ENCODE measurements around the gene SBK2.
"Not testable (repeated sequence)": the region's sequence is repeated elsewhere in the genome, so short reads cannot be mapped to it uniquely, and the experiment has no call there.

The SBK2 gene

GRCh38 chr19:55535173-55535964 lies 1.6 kb downstream of the SBK2 start:
- 91% methylated on average over 10 of the region's 12 CpGs for WGBS
- H2AK5ac ChIP-seq (ENCODE audit: low read length, severe bottlenecking) = peak overlapping the region; percentile 57
- no peak overlapping the region for H2BK120ac ChIP-seq (ENCODE audit: low read depth, low read length)

GRCh38 chr19:55534280-55534679 lies 2.7 kb downstream of the SBK2 start:
- H3K18ac ChIP-seq (ENCODE audit: low read depth in 1 of 2, low read length in 2 of 2); H3K9me3 ChIP-seq (ENCODE audit: control insufficient read depth, low read length); H4K91ac ChIP-seq (ENCODE audit: low read length); H3K9ac ChIP-seq (ENCODE audit: low read length); H2BK12ac ChIP-seq (ENCODE audit: low read length in 2 of 2); H3K4me3 ChIP-seq (ENCODE audit: insufficient read depth in 1 of 2, low read depth in 1 of 2, low read length in 2 of 2); H2BK120ac ChIP-seq (ENCODE audit: low read depth, low read length); H3K4ac ChIP-seq (ENCODE audit: low read depth in 1 of 2, low read length in 2 of 2); H3K79me1 ChIP-seq (replicated peaks; ENCODE audit: low read length, poor library complexity, severe bottlenecking); H3K27ac ChIP-seq (ENCODE audit: low read length, poor library complexity, severe bottlenecking); H2BK15ac ChIP-seq (ENCODE audit: low read depth, poor library complexity, severe bottlenecking); H3K27me3 ChIP-seq (ENCODE audit: control insufficient read depth in 1 of 2, insufficient read depth in 1 of 2, low read length in 2 of 2); H2BK5ac ChIP-seq (ENCODE audit: low read depth, low read length, poor library complexity, severe bottlenecking); H4K8ac ChIP-seq (ENCODE audit: low read length); H3K36me3 ChIP-seq (ENCODE audit: control insufficient read depth in 1 of 2, insufficient read depth in 2 of 2, low read depth in 1 of 2, low read length in 2 of 2); H3K23ac ChIP-seq (ENCODE audit: low read length in 2 of 2); H2AFZ ChIP-seq (ENCODE audit: low read depth, low read length); DNase-seq; H3K14ac ChIP-seq (ENCODE audit: low read length in 2 of 2); H3K4me2 ChIP-seq (ENCODE audit: low read length, poor library complexity, severe bottlenecking): not testable (repeated sequence)
- 90% methylated on average over 7 of the region's 7 CpGs for WGBS
- peaks cover 29% of the 10 kb centered on the region for H3K4me1 ChIP-seq (ENCODE audit: control insufficient read depth, insufficient read depth, low read depth, low read length)
- H2AK5ac ChIP-seq (ENCODE audit: low read length, severe bottlenecking) = peak overlapping the region; percentile 13

More at GRCh38 chr19:55535173-55535964, 1.6 kb downstream of the SBK2 start:
- Histone ChIP-seq H2BK15ac (ENCODE audit: low read depth, poor library complexity, severe bottlenecking) (no peak overlapping the region), H3K4me2 (ENCODE audit: low read length, poor library complexity, severe bottlenecking) (no peak overlapping the region), H4K91ac (ENCODE audit: low read length) (peak overlapping the region; percentile 25), H4K8ac (ENCODE audit: low read length) (no peak overlapping the region), H3K4me3 (ENCODE audit: insufficient read depth in 1 of 2, low read depth in 1 of 2, low read length in 2 of 2) (no peak overlapping the region), H3K4me1 (ENCODE audit: control insufficient read depth, insufficient read depth, low read depth, low read length) (peaks cover 26% of the 10 kb centered on the region), H3K9me3 (ENCODE audit: control insufficient read depth, low read length) (no peaks in the 10 kb centered on the region), H3K36me3 (ENCODE audit: control insufficient read depth in 1 of 2, insufficient read depth in 2 of 2, low read depth in 1 of 2, low read length in 2 of 2) (no peaks in the 10 kb centered on the region), H3K27ac (ENCODE audit: low read length, poor library complexity, severe bottlenecking) (no peak overlapping the region), H3K27me3 (ENCODE audit: control insufficient read depth in 1 of 2, insufficient read depth in 1 of 2, low read length in 2 of 2) (no peaks in the 10 kb centered on the region), H3K79me1 (replicated peaks; ENCODE audit: low read length, poor library complexity, severe bottlenecking) (no peaks in the 10 kb centered on the region), H3K4ac (ENCODE audit: low read depth in 1 of 2, low read length in 2 of 2) (no peak overlapping the region), H3K18ac (ENCODE audit: low read depth in 1 of 2, low read length in 2 of 2) (no peak overlapping the region), H3K14ac (ENCODE audit: low read length in 2 of 2) (peak overlapping the region in 1 of 2 experiments; percentile 39), H2AFZ (ENCODE audit: low read depth, low read length) (no peak overlapping the region), H2BK5ac (ENCODE audit: low read depth, low read length, poor library complexity, severe bottlenecking) (no peak overlapping the region), H3K23ac (ENCODE audit: low read length in 2 of 2) (no peak overlapping the region), H3K9ac (ENCODE audit: low read length) (no peak overlapping the region), H2BK12ac (ENCODE audit: low read length in 2 of 2) (no peak overlapping the region)
- DNase-seq = no peak

GRCh38 chr19:55530996-55531395 lies 5.9 kb downstream of the SBK2 start:
- Histone ChIP-seq H3K27ac (ENCODE audit: low read length, poor library complexity, severe bottlenecking) (no peak overlapping the region), H3K79me1 (replicated peaks; ENCODE audit: low read length, poor library complexity, severe bottlenecking) (no peaks in the 10 kb centered on the region), H3K18ac (ENCODE audit: low read depth in 1 of 2, low read length in 2 of 2) (no peak overlapping the region), H2BK15ac (ENCODE audit: low read depth, poor library complexity, severe bottlenecking) (no peak overlapping the region), H3K4me1 (ENCODE audit: control insufficient read depth, insufficient read depth, low read depth, low read length) (peaks cover 33% of the 10 kb centered on the region), H3K4ac (ENCODE audit: low read depth in 1 of 2, low read length in 2 of 2) (no peak overlapping the region), H2BK12ac (ENCODE audit: low read length in 2 of 2) (no peak overlapping the region), H2AFZ (ENCODE audit: low read depth, low read length) (no peak overlapping the region), H3K36me3 (ENCODE audit: control insufficient read depth in 1 of 2, insufficient read depth in 2 of 2, low read depth in 1 of 2, low read length in 2 of 2) (peaks cover 0 to 7% of the 10 kb centered on the region in 2 experiments), H3K27me3 (ENCODE audit: control insufficient read depth in 1 of 2, insufficient read depth in 1 of 2, low read length in 2 of 2) (peaks cover 0 to 12% of the 10 kb centered on the region in 2 experiments), H3K9ac (ENCODE audit: low read length) (no peak overlapping the region), H2AK5ac (ENCODE audit: low read length, severe bottlenecking) (no peak overlapping the region), H2BK120ac (ENCODE audit: low read depth, low read length) (no peak overlapping the region), H3K4me2 (ENCODE audit: low read length, poor library complexity, severe bottlenecking) (no peak overlapping the region), H3K4me3 (ENCODE audit: insufficient read depth in 1 of 2, low read depth in 1 of 2, low read length in 2 of 2) (no peak overlapping the region), H3K23ac (ENCODE audit: low read length in 2 of 2) (no peak overlapping the region), H3K14ac (ENCODE audit: low read length in 2 of 2) (no peak overlapping the region), H3K9me3 (ENCODE audit: control insufficient read depth, low read length) (no peaks in the 10 kb centered on the region), H2BK5ac (ENCODE audit: low read depth, low read length, poor library complexity, severe bottlenecking) (no peak overlapping the region), H4K91ac (ENCODE audit: low read length) (no peak overlapping the region), H4K8ac (ENCODE audit: low read length) (no peak overlapping the region)
- WGBS = 92% methylated on average over 26 of the region's 26 CpGs
- DNase-seq = no peak

GRCh38 chr19:55529636-55530234 lies 7.2 kb downstream of the SBK2 start:
- H4K91ac ChIP-seq (ENCODE audit: low read length) = no peak overlapping the region

More at GRCh38 chr19:55529636-55530234, 7.2 kb downstream of the SBK2 start:
- WGBS = 90% methylated on average over 50 of the region's 56 CpGs
- Histone ChIP-seq H2BK120ac (ENCODE audit: low read depth, low read length) (no peak overlapping the region), H3K27ac (ENCODE audit: low read length, poor library complexity, severe bottlenecking) (no peak overlapping the region), H2AFZ (ENCODE audit: low read depth, low read length) (no peak overlapping the region), H2BK15ac (ENCODE audit: low read depth, poor library complexity, severe bottlenecking) (no peak overlapping the region), H3K79me1 (replicated peaks; ENCODE audit: low read length, poor library complexity, severe bottlenecking) (no peaks in the 10 kb centered on the region), H3K36me3 (ENCODE audit: control insufficient read depth in 1 of 2, insufficient read depth in 2 of 2, low read depth in 1 of 2, low read length in 2 of 2) (peaks cover 0 to 7% of the 10 kb centered on the region in 2 experiments), H3K4ac (ENCODE audit: low read depth in 1 of 2, low read length in 2 of 2) (no peak overlapping the region), H3K9ac (ENCODE audit: low read length) (no peak overlapping the region), H3K18ac (ENCODE audit: low read depth in 1 of 2, low read length in 2 of 2) (no peak overlapping the region), H2AK5ac (ENCODE audit: low read length, severe bottlenecking) (peak overlapping the region; percentile 35), H3K23ac (ENCODE audit: low read length in 2 of 2) (no peak overlapping the region), H3K4me2 (ENCODE audit: low read length, poor library complexity, severe bottlenecking) (no peak overlapping the region), H2BK5ac (ENCODE audit: low read depth, low read length, poor library complexity, severe bottlenecking) (no peak overlapping the region), H3K9me3 (ENCODE audit: control insufficient read depth, low read length) (no peaks in the 10 kb centered on the region), H3K4me1 (ENCODE audit: control insufficient read depth, insufficient read depth, low read depth, low read length) (peaks cover 35% of the 10 kb centered on the region), H3K14ac (ENCODE audit: low read length in 2 of 2) (no peak overlapping the region), H4K8ac (ENCODE audit: low read length) (no peak overlapping the region), H2BK12ac (ENCODE audit: low read length in 2 of 2) (no peak overlapping the region), H3K4me3 (ENCODE audit: insufficient read depth in 1 of 2, low read depth in 1 of 2, low read length in 2 of 2) (no peak overlapping the region), H3K27me3 (ENCODE audit: control insufficient read depth in 1 of 2, insufficient read depth in 1 of 2, low read length in 2 of 2) (peaks cover 0 to 15% of the 10 kb centered on the region in 2 experiments)
- no peak for DNase-seq
